Gastrocnemius medialis (tissue), 4 donors: ENCODE data around the gene KCND3.

Experiments
- POLR2A ChIP-seq, 2 donors: fragments of 450-650 bp; IDR thresholded peaks; one replicate each; pipeline ENCODE4 v1.6.1; 2017; ENCODE audit warnings: antibody characterized with exemption in 2 of 2, mild to moderate bottlenecking in 2 of 2, moderate library complexity in 2 of 2
- TF ChIP-seq, protein P1 (sequence below), 5 experiments: fragments of 450-650 bp in 3 of 5; fragments of 200-600 bp in 2 of 5; sonication (generic) in 2 of 5; IDR thresholded peaks in 4 of 5; conservative IDR thresholded peaks in 1 of 5; 1 replicate in 4 of 5; 2 replicates in 1 of 5; pipeline ENCODE4 v1.5.1; 2016 to 2019; ENCODE audit warnings: antibody characterized with exemption in 5 of 5, mild to moderate bottlenecking in 3 of 5, moderate library complexity in 3 of 5

DNA sequence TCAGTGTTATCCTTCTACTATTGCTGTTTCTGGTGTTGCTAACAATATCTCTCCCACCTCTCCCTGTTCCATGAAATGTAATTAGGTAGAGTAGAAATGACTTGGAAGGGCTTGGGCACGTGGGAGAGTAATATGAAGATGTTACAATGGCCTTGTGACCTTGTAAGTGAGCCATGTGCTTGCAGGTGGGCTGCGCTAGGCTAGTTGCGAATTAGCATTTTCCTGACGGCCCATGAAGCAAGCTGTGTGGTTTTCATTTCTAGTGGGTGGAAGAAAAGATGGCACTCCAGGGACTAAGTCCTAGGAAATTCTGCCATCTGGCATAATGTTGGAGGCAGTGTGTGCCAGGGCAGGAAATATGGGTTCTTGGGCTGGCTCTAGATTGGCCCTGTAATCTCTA lies 241.5 kb downstream of the KCND3 start:
- TF ChIP-seq, protein P1, sequence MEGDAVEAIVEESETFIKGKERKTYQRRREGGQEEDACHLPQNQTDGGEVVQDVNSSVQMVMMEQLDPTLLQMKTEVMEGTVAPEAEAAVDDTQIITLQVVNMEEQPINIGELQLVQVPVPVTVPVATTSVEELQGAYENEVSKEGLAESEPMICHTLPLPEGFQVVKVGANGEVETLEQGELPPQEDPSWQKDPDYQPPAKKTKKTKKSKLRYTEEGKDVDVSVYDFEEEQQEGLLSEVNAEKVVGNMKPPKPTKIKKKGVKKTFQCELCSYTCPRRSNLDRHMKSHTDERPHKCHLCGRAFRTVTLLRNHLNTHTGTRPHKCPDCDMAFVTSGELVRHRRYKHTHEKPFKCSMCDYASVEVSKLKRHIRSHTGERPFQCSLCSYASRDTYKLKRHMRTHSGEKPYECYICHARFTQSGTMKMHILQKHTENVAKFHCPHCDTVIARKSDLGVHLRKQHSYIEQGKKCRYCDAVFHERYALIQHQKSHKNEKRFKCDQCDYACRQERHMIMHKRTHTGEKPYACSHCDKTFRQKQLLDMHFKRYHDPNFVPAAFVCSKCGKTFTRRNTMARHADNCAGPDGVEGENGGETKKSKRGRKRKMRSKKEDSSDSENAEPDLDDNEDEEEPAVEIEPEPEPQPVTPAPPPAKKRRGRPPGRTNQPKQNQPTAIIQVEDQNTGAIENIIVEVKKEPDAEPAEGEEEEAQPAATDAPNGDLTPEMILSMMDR (IDR thresholded peaks at IDR 0.05 in 4 of 5, conservative IDR thresholded peaks at IDR 0.05 in 1 of 5) = no peak
- no peak for TF ChIP-seq POLR2A (IDR thresholded peaks at IDR 0.05)
